ENCODE results near the gene KIF9.
"Not testable (repeated sequence)": the region's sequence is repeated elsewhere in the genome, so short reads cannot be mapped to it uniquely, and the experiment has no call there.

KIF9 gene

GRCh38 chr3:47250309-47251060 lies 32.1 kb downstream of the KIF9 start:
- DNase-seq, result no peak

- no peak for DNase-seq
Observed at GRCh38 chr3:47247131-47248064, 35.2 kb downstream of the KIF9 start.

- DNase-seq, result no peak
Observed at GRCh38 chr3:47245271-47245670, 37.3 kb downstream of the KIF9 start.

GRCh38 chr3:47244531-47245100 lies 38.0 kb downstream of the KIF9 start:
- DNase-seq, result no peak

GRCh38 chr3:47243419-47244147 lies 39.0 kb downstream of the KIF9 start:
- DNase-seq, result no peak

- no peak for DNase-seq
Observed at GRCh38 chr3:47239929-47240328, 42.7 kb downstream of the KIF9 start.

GRCh38 chr3:47238017-47238416 lies 44.6 kb downstream of the KIF9 start:
- no peak for DNase-seq

- DNase-seq, result no peak
Observed at GRCh38 chr3:47228088-47228487, 54.5 kb downstream of the KIF9 start.

- no peak for DNase-seq
Observed at GRCh38 chr3:47227678-47228077, 54.9 kb downstream of the KIF9 start.

- DNase-seq, result no peak
Observed at GRCh38 chr3:47225310-47225906, 57.2 kb downstream of the KIF9 start.

GRCh38 chr3:47223755-47224154 lies 58.8 kb downstream of the KIF9 start:
- no peak for DNase-seq

GRCh38 chr3:47221798-47222197 lies 60.8 kb downstream of the KIF9 start:
- no peak for DNase-seq

GRCh38 chr3:47210863-47211405 lies 71.7 kb downstream of the KIF9 start:
- no peak for DNase-seq

- DNase-seq, result not testable (repeated sequence)
Observed at GRCh38 chr3:47206022-47206421, 76.6 kb downstream of the KIF9 start.

GRCh38 chr3:47204875-47205274 lies 77.7 kb downstream of the KIF9 start:
- no peak for DNase-seq

GRCh38 chr3:47202542-47202941 lies 80.1 kb downstream of the KIF9 start:
- no peak for DNase-seq

- DNase-seq, result no peak
Observed at GRCh38 chr3:47197287-47197686, 85.3 kb downstream of the KIF9 start.

GRCh38 chr3:47194994-47195393 lies 87.6 kb downstream of the KIF9 start:
- DNase-seq, result no peak

GRCh38 chr3:47193871-47194859 lies 88.4 kb downstream of the KIF9 start:
- no peak for DNase-seq

GRCh38 chr3:47186285-47186684 lies 96.3 kb downstream of the KIF9 start:
- DNase-seq, result no peak

- DNase-seq, result not testable (repeated sequence)
Observed at GRCh38 chr3:47181685-47182084, 100.9 kb downstream of the KIF9 start.
